H9 (cell line): ENCODE results near the gene MBNL1. TPM values are rescaled to one million over a fixed set of nuclear protein-coding genes. Genes with fewer than 3 reads are reported as not detected.

Experiments used
- DNase-seq: peaks from one replicate; pipeline ENCODE4 v3.0.0-alpha.2; 2017
- H2AFZ ChIP-seq: one replicate; pipeline ENCODE4 v1.6.1; 2013; ENCODE audit warnings: mild to moderate bottlenecking, low read length, control low read depth, moderate library complexity
- H2AK5ac ChIP-seq: 2 replicates; pipeline ENCODE4 v1.6.1; 2013; ENCODE audit warnings: low read length, control low read depth, mixed read lengths; ENCODE audit not compliant: insufficient read length
- H2BK120ac ChIP-seq: one replicate; pipeline ENCODE4 v1.6.1; 2013; ENCODE audit warnings: low read depth, mild to moderate bottlenecking, low read length, control low read depth, inconsistent platforms; ENCODE audit not compliant: poor library complexity, severe bottlenecking
- H2BK12ac ChIP-seq: 2 replicates; pipeline ENCODE4 v1.6.1; 2013; ENCODE audit warnings: low read length, control low read depth, mixed read lengths, low read depth; ENCODE audit not compliant: insufficient read length
- H2BK15ac ChIP-seq: 2 replicates; pipeline ENCODE4 v1.6.1; 2013; ENCODE audit warnings: low read depth, low read length, control low read depth
- H2BK20ac ChIP-seq: one replicate; pipeline ENCODE4 v1.6.1; 2013; ENCODE audit warnings: low read depth, mild to moderate bottlenecking, low read length, control low read depth, inconsistent platforms; ENCODE audit not compliant: poor library complexity, severe bottlenecking
- H2BK5ac ChIP-seq: 2 replicates; pipeline ENCODE4 v1.6.1; 2013; ENCODE audit warnings: low read length, control low read depth, mixed read lengths; ENCODE audit not compliant: insufficient read length
- H3K14ac ChIP-seq: 2 replicates; pipeline ENCODE4 v1.6.1; 2013; ENCODE audit warnings: low read length, control low read depth; ENCODE audit not compliant: insufficient read depth
- H3K18ac ChIP-seq: 2 replicates; pipeline ENCODE4 v1.6.1; 2013; ENCODE audit warnings: low read depth, mild to moderate bottlenecking, mixed read lengths, low read length, control low read depth; ENCODE audit not compliant: insufficient read length
- H3K23ac ChIP-seq: 2 replicates; pipeline ENCODE4 v1.6.1; 2013; ENCODE audit warnings: low read length, control low read depth, mixed read lengths, low read depth; ENCODE audit not compliant: insufficient read length
- H3K23me2 ChIP-seq: 2 replicates; pipeline ENCODE4 v1.6.1; 2013; ENCODE audit warnings: low read depth, mild to moderate bottlenecking, mixed read lengths, low read length, control low read depth; ENCODE audit not compliant: insufficient read length, poor library complexity, severe bottlenecking
- H3K27ac ChIP-seq: 2 replicates; pipeline ENCODE4 v1.5.1; 2013; ENCODE audit warnings: low read length, control low read depth, mixed read lengths, low read depth; ENCODE audit not compliant: insufficient read length
- H3K27me3 ChIP-seq: 2 replicates; pipeline ENCODE4 v1.6.1; 2013; ENCODE audit warnings: low read length, control low read depth, inconsistent platforms; ENCODE audit not compliant: insufficient read depth
- H3K4ac ChIP-seq: 2 replicates; pipeline ENCODE4 v1.6.1; 2013; ENCODE audit warnings: low read depth, mild to moderate bottlenecking, control low read depth, inconsistent platforms, low read length, moderate library complexity
- H3K4me1 ChIP-seq: 2 replicates; pipeline ENCODE4 v1.6.1; 2013; ENCODE audit warnings: low read length, control low read depth, inconsistent platforms; ENCODE audit not compliant: insufficient read depth
- H3K4me2 ChIP-seq: 2 replicates; pipeline ENCODE4 v1.6.1; 2013; ENCODE audit warnings: low read length, control low read depth, mixed read lengths; ENCODE audit not compliant: insufficient read length, insufficient read depth
- H3K56ac ChIP-seq: 2 replicates; pipeline ENCODE4 v1.6.1; 2013; ENCODE audit warnings: low read depth, mild to moderate bottlenecking, mixed read lengths, low read length, control low read depth; ENCODE audit not compliant: insufficient read length
- H3K79me1 ChIP-seq: 2 replicates; pipeline ENCODE4 v1.6.1; 2013; ENCODE audit warnings: low read depth, mild to moderate bottlenecking, moderate library complexity, low read length, control low read depth, inconsistent platforms; ENCODE audit not compliant: insufficient read depth, poor library complexity, severe bottlenecking
- H3K79me2 ChIP-seq: 2 replicates; pipeline ENCODE4 v1.6.1; 2013; ENCODE audit warnings: low read length, control low read depth, inconsistent platforms; ENCODE audit not compliant: insufficient read depth
- H3K9ac ChIP-seq: 2 replicates; pipeline ENCODE4 v1.6.1; 2013; ENCODE audit warnings: low read length, control low read depth, mixed read lengths; ENCODE audit not compliant: insufficient read length; ENCODE audit errors: extremely low read depth
- H3K9me3 ChIP-seq: one replicate; pipeline ENCODE4 v1.6.1; 2013; ENCODE audit warnings: low read depth, low read length, inconsistent platforms; ENCODE audit not compliant: control insufficient read depth
- H3T11ph ChIP-seq: one replicate; pipeline ENCODE4 v1.6.1; 2013; ENCODE audit warnings: mild to moderate bottlenecking, low read length, control low read depth, inconsistent platforms
- H4K20me1 ChIP-seq: one replicate; pipeline ENCODE4 v1.6.1; 2013; ENCODE audit not compliant: control insufficient read depth, insufficient read length, insufficient read depth
- H4K5ac ChIP-seq: 2 replicates; pipeline ENCODE4 v1.6.1; 2013; ENCODE audit warnings: low read depth, mild to moderate bottlenecking, mixed read lengths, low read length, control low read depth; ENCODE audit not compliant: insufficient read length
- H4K8ac ChIP-seq: replicated peaks from 2 replicates; pipeline ENCODE4 v1.6.1; 2013; ENCODE audit warnings: low read length, control low read depth, mixed read lengths, low read depth; ENCODE audit not compliant: insufficient read length
- H4K91ac ChIP-seq: 2 replicates; pipeline ENCODE4 v1.6.1; 2013; ENCODE audit warnings: low read depth, mild to moderate bottlenecking, moderate library complexity, mixed read lengths, low read length, control low read depth; ENCODE audit not compliant: insufficient read length
- H3K27ac Mint-ChIP-seq, 3 experiments: 2 replicates in 2 of 3; 3 replicates in 1 of 3; pipeline ENCODE4 v1.8.0; 2020 to 2021; ENCODE audit warnings: mixed read lengths in 3 of 3, mild to moderate bottlenecking in 1 of 3, moderate library complexity in 1 of 3
- H3K27me3 Mint-ChIP-seq: 2 replicates; pipeline ENCODE4 v1.8.0; 2021; ENCODE audit warnings: low read depth, mild to moderate bottlenecking, moderate library complexity, mixed read lengths
- H3K36me3 Mint-ChIP-seq, 3 experiments: 2 replicates in 2 of 3; 3 replicates in 1 of 3; pipeline ENCODE4 v1.8.0; 2020 to 2021; ENCODE audit warnings: low read depth in 3 of 3, mixed read lengths in 3 of 3; ENCODE audit not compliant: insufficient read depth in 1 of 3
- H3K4me1 Mint-ChIP-seq, 2 experiments: 2 replicates each; pipeline ENCODE4 v1.8.0; 2020; ENCODE audit warnings: mixed read lengths in 2 of 2
- H3K4me3 Mint-ChIP-seq, 2 experiments: 2 replicates in 1 of 2; 3 replicates in 1 of 2; pipeline ENCODE4 v1.8.0; 2020 to 2021; ENCODE audit warnings: mild to moderate bottlenecking in 2 of 2, mixed read lengths in 2 of 2, moderate library complexity in 1 of 2
- H3K9me3 Mint-ChIP-seq, 2 experiments: 2 replicates in 1 of 2; 3 replicates in 1 of 2; pipeline ENCODE4 v1.8.0; 2020; ENCODE audit warnings: mild to moderate bottlenecking in 2 of 2, mixed read lengths in 2 of 2, moderate library complexity in 1 of 2
- CTCF ChIP-seq: fragments of 200-600 bp; sonication (generic); conservative IDR thresholded peaks from 3 replicates; pipeline ENCODE4 v1.8.0; 2021; ENCODE audit warnings: antibody characterized with exemption, mild to moderate bottlenecking
- total RNA-seq: library from RNA; stranded (reverse); gene quantifications from 2 replicates; pipeline ENCODE4 v1.2.1, GENCODE V29; 2021

Gene MBNL1
- total RNA-seq, 1 experiment from 2014 or later: 14.9 TPM

- no peak overlapping the region for H4K8ac ChIP-seq
- no peaks in the 10 kb centered on the region for H4K20me1 ChIP-seq
- Mint-ChIP-seq H3K4me3 (no peak overlapping the region), H3K27ac (no peak overlapping the region), H3K27me3 (no peaks in the 10 kb centered on the region), H3K9me3 (peaks cover 0 to 2% of the 10 kb centered on the region in 2 experiments; a peak in 1 of 5 replicates), H3K4me1 (peaks cover 34 to 37% of the 10 kb centered on the region in 2 experiments), H3K36me3 (peaks cover 3 to 7% (median 4%) of the 10 kb centered on the region in 3 experiments; a peak in 4 of 7 replicates)
- no peaks in the 10 kb centered on the region for H3K27me3 ChIP-seq
- no peak overlapping the region for H3T11ph ChIP-seq
- H3K18ac ChIP-seq: no peak overlapping the region
- no peak overlapping the region for H3K56ac ChIP-seq
- H3K79me2 ChIP-seq: peaks cover 4% of the 10 kb centered on the region; the same call in 1 of the 2 replicates
- no peak overlapping the region for H3K4ac ChIP-seq
- no peaks in the 10 kb centered on the region for H3K23me2 ChIP-seq
- no peak overlapping the region for H3K23ac ChIP-seq
- no peaks in the 10 kb centered on the region for H3K79me1 ChIP-seq
- H3K4me1 ChIP-seq: peaks cover 10% of the 10 kb centered on the region; the same call in 1 of the 2 replicates
- H2AFZ ChIP-seq: no peak overlapping the region
- H2BK20ac ChIP-seq: no peak overlapping the region
- H4K91ac ChIP-seq: no peak overlapping the region
- no peak overlapping the region for H4K5ac ChIP-seq
- H3K4me2 ChIP-seq: no peak overlapping the region
- H2BK5ac ChIP-seq: no peak overlapping the region
- no peak overlapping the region for H3K27ac ChIP-seq
- H3K9ac ChIP-seq: no peak overlapping the region
- no peak overlapping the region for H2BK15ac ChIP-seq
- TF ChIP-seq CTCF: no peak
- no peaks in the 10 kb centered on the region for H3K9me3 ChIP-seq
- no peak overlapping the region for H2AK5ac ChIP-seq
- H2BK120ac ChIP-seq: no peak overlapping the region
- DNase-seq: no peak
- no peak overlapping the region for H2BK12ac ChIP-seq
- no peak overlapping the region for H3K14ac ChIP-seq
Observed at GRCh38 chr3:152400887-152401286, 132.2 kb downstream of the MBNL1 start.
